GM23338 (cell line): ENCODE data around the gene COL4A6. TPM values are rescaled to one million over a fixed set of nuclear protein-coding genes. Genes with fewer than 3 reads are reported as not detected.
A peak's percentile ranks its signal among the peaks of the same experiment; 100 is the strongest.

Source experiments
- ATAC-seq: fragments of 200-7000 bp; cut with Tn5 transposase; 3 replicates; pipeline ENCODE4 v1.9.1; 2020
- DNase-seq: peaks from one replicate; pipeline ENCODE4 v3.0.0-alpha.2; 2015; ENCODE audit warnings: low spot score
- H2AFZ ChIP-seq: fragments of 200-600 bp; sonication (generic); 2 replicates; pipeline ENCODE4 v1.8.0; 2016; ENCODE audit warnings: antibody characterized with exemption, mild to moderate bottlenecking, moderate library complexity
- H3F3A ChIP-seq: fragments of 200-600 bp; sonication (generic); replicated peaks from 2 replicates; pipeline ENCODE4 v1.8.0; 2017; ENCODE audit warnings: antibody characterized with exemption, mixed run types, low read depth
- H3K27ac ChIP-seq: fragments of 200-600 bp; sonication (generic); 2 replicates; pipeline ENCODE4 v1.6.1; 2016; ENCODE audit warnings: low read depth
- H3K27me3 ChIP-seq: fragments of 200-600 bp; sonication (generic); 2 replicates; pipeline ENCODE4 v1.8.0; 2016; ENCODE audit warnings: mild to moderate bottlenecking, mixed run types, moderate library complexity; ENCODE audit not compliant: insufficient read depth
- H3K36me3 ChIP-seq: fragments of 200-600 bp; sonication (generic); 2 replicates; pipeline ENCODE4 v1.8.0; 2016; ENCODE audit warnings: mild to moderate bottlenecking; ENCODE audit not compliant: insufficient read depth
- H3K4me1 ChIP-seq: fragments of 200-600 bp; sonication (generic); 2 replicates; pipeline ENCODE4 v1.8.0; 2016; ENCODE audit warnings: mild to moderate bottlenecking, moderate library complexity; ENCODE audit not compliant: insufficient read depth
- H3K4me2 ChIP-seq: fragments of 200-600 bp; sonication (generic); 2 replicates; pipeline ENCODE4 v1.7.1; 2017; ENCODE audit warnings: mixed run types
- H3K4me3 ChIP-seq: fragments of 200-600 bp; sonication (generic); 2 replicates; pipeline ENCODE4 v1.6.1; 2016; ENCODE audit warnings: mixed run types
- H3K79me2 ChIP-seq: fragments of 200-600 bp; sonication (generic); replicated peaks from 2 replicates; pipeline ENCODE4 v1.8.0; 2017; ENCODE audit warnings: mild to moderate bottlenecking; ENCODE audit not compliant: insufficient read depth
- H3K9me2 ChIP-seq: fragments of 200-600 bp; sonication (generic); 2 replicates; pipeline ENCODE4 v1.8.0; 2017; ENCODE audit not compliant: insufficient read depth
- H4K20me1 ChIP-seq: fragments of 200-600 bp; sonication (generic); replicated peaks from 2 replicates; pipeline ENCODE4 v1.8.0; 2017; ENCODE audit warnings: mild to moderate bottlenecking; ENCODE audit not compliant: insufficient read depth
- H3K27ac Mint-ChIP-seq: 2 replicates; pipeline ENCODE4 v1.8.0; 2020; ENCODE audit warnings: inconsistent platforms, mild to moderate bottlenecking, moderate library complexity, mixed read lengths
- H3K27me3 Mint-ChIP-seq: 3 replicates; pipeline ENCODE4 v1.8.0; 2022; ENCODE audit warnings: low read depth, mild to moderate bottlenecking, moderate library complexity, mixed read lengths, inconsistent platforms; ENCODE audit not compliant: insufficient read depth, poor library complexity
- H3K36me3 Mint-ChIP-seq: 3 replicates; pipeline ENCODE4 v1.8.0; 2021; ENCODE audit warnings: low read depth, mild to moderate bottlenecking, inconsistent platforms, moderate library complexity, mixed read lengths
- H3K4me1 Mint-ChIP-seq: 3 replicates; pipeline ENCODE4 v1.8.0; 2020; ENCODE audit warnings: mild to moderate bottlenecking, inconsistent platforms, mixed read lengths
- H3K4me3 Mint-ChIP-seq: 3 replicates; pipeline ENCODE4 v1.8.0; 2021; ENCODE audit warnings: moderate library complexity, mild to moderate bottlenecking, inconsistent platforms, mixed read lengths
- H3K9me3 Mint-ChIP-seq: 3 replicates; pipeline ENCODE4 v1.8.0; 2020; ENCODE audit warnings: moderate library complexity, mild to moderate bottlenecking, inconsistent platforms, mixed read lengths
- CREB1 ChIP-seq: fragments of 250-450 bp; sonication (Bioruptor Pico); IDR thresholded peaks from 2 replicates; pipeline ENCODE4 v1.5.0; 2020; ENCODE audit warnings: low read depth, mild to moderate bottlenecking, moderate library complexity
- EZH2 ChIP-seq: fragments of 200-600 bp; sonication (generic); IDR thresholded peaks from one replicate; pipeline ENCODE4 v1.8.0; 2017; ENCODE audit warnings: antibody characterized with exemption, mild to moderate bottlenecking, low read depth; ENCODE audit not compliant: unreplicated experiment
- EZH2phosphoT487 ChIP-seq: fragments of 200-600 bp; sonication (generic); IDR thresholded peaks from one replicate; pipeline ENCODE4 v1.8.1; 2018; ENCODE audit warnings: antibody characterized with exemption; ENCODE audit not compliant: unreplicated experiment
- JUNB ChIP-seq: IDR thresholded peaks from one replicate; pipeline ENCODE4 v1.6.1; 2016; ENCODE audit warnings: antibody characterized with exemption; ENCODE audit not compliant: unreplicated experiment
- NANOG ChIP-seq: IDR thresholded peaks from 2 replicates; pipeline ENCODE4 v1.6.1; 2016; ENCODE audit warnings: antibody characterized with exemption, borderline replicate concordance
- POLR2AphosphoS5 ChIP-seq: IDR thresholded peaks from 2 replicates; pipeline ENCODE4 v1.6.1; 2016; ENCODE audit warnings: antibody characterized with exemption, low read depth
- STAT1 ChIP-seq: IDR thresholded peaks from one replicate; pipeline ENCODE4 v1.6.1; 2016; ENCODE audit warnings: antibody characterized with exemption; ENCODE audit not compliant: unreplicated experiment
- ZNF114 ChIP-seq: fragments of 250-450 bp; sonication (Bioruptor Pico); IDR thresholded peaks from 2 replicates; pipeline ENCODE4 v1.5.0; 2020; ENCODE audit warnings: mild to moderate bottlenecking, moderate library complexity
- ZNF331 ChIP-seq: fragments of 250-450 bp; sonication (Bioruptor Pico); IDR thresholded peaks from 2 replicates; pipeline ENCODE4 v1.5.0; 2020; ENCODE audit warnings: low read depth, mild to moderate bottlenecking, moderate library complexity
- polyA plus RNA-seq: library from polyadenylated mRNA; unstranded; fragments of >200 nt; fragmentation: Nextera tagmentation; extraction: Ambion mirVana; gene quantifications from 2 replicates; pipeline ENCODE4 v1.2.1, GENCODE V29; 2016
- total RNA-seq: library from RNA; depleted of rRNA; stranded (reverse); fragments of >200 nt; shearing (Covaris generic); gene quantifications from 2 replicates; pipeline ENCODE4 v1.2.3, GENCODE V29; 2014
- TF ChIP-seq, protein P1 (sequence below), 2 experiments: fragments of 200-600 bp in 1 of 2; sonication (generic) in 1 of 2; conservative IDR thresholded peaks; 2 replicates each; pipeline versions ENCODE4 v1.5.1 to v1.6.1; 2016 to 2017; ENCODE audit warnings: antibody characterized with exemption in 2 of 2, low read depth in 2 of 2, mild to moderate bottlenecking in 2 of 2, moderate library complexity in 1 of 2
- TF ChIP-seq, protein P2 (sequence below): fragments of 250-450 bp; sonication (Bioruptor Pico); IDR thresholded peaks from 2 replicates; pipeline ENCODE4 v1.5.0; 2020; ENCODE audit warnings: mild to moderate bottlenecking, moderate library complexity
- TF ChIP-seq, protein P3 (sequence below): IDR thresholded peaks from 2 replicates; pipeline ENCODE4 v1.6.1; 2016; ENCODE audit warnings: antibody characterized with exemption
- TF ChIP-seq, protein P4 (sequence below): IDR thresholded peaks from one replicate; pipeline ENCODE4 v1.6.1; 2018; ENCODE audit warnings: antibody characterized with exemption; ENCODE audit not compliant: unreplicated experiment

COL4A6 gene
- total and polyA plus RNA-seq, 2 experiments from 2014 or later, result 4.1 to 15.2 TPM

DNA sequence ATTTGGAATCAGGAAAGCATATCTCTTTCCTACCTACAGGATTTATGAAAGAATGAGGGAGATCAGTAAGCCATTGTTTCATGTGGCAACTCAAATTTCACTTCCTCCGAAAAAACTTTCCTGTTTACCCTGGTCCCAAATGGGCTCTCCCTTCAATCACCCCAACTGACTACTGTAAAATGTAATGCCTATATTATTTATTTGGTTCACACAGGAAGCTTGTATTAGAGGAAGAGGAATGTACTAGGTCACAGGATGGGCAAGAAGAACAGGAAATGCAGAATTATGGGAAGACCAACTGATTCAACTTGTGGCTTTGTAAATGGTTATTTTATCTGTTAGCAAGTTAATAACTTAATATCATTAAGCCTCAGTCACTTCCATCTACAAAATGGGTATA lies 23.1 kb downstream of the COL4A6 start:
- no peaks in the 10 kb centered on the region for H3K79me2 ChIP-seq
- H3F3A ChIP-seq, result no peaks in the 10 kb centered on the region
- H3K9me2 ChIP-seq, result no peaks in the 10 kb centered on the region
- H3K27me3 Mint-ChIP-seq, result no peaks in the 10 kb centered on the region
- no peaks in the 10 kb centered on the region for H3K27me3 ChIP-seq
- no peaks in the 10 kb centered on the region for H4K20me1 ChIP-seq
- H3K36me3 ChIP-seq, result no peaks in the 10 kb centered on the region
- H3K4me3 Mint-ChIP-seq, result no peak overlapping the region
- ATAC-seq (no peak), DNase-seq (no peak)
- H3K27ac Mint-ChIP-seq, result peak overlapping the region; percentile 80
- peaks cover 40% of the 10 kb centered on the region for H3K4me1 ChIP-seq
- H3K36me3 Mint-ChIP-seq, result no peaks in the 10 kb centered on the region
- no peak overlapping the region for H3K4me2 ChIP-seq
- peaks cover 49% of the 10 kb centered on the region for H3K4me1 Mint-ChIP-seq
- H3K9me3 Mint-ChIP-seq, result no peaks in the 10 kb centered on the region
- no peak overlapping the region for H3K27ac ChIP-seq
- TF ChIP-seq NANOG (no peak), CREB1 (no peak), ZNF114 (CRISPR knock-in tag) (no peak), JUNB (no peak), EZH2phosphoT487 (no peak), ZNF331 (CRISPR knock-in tag) (no peak), POLR2AphosphoS5 (no peak), STAT1 (no peak), EZH2 (no peak)
- TF ChIP-seq, protein P1, sequence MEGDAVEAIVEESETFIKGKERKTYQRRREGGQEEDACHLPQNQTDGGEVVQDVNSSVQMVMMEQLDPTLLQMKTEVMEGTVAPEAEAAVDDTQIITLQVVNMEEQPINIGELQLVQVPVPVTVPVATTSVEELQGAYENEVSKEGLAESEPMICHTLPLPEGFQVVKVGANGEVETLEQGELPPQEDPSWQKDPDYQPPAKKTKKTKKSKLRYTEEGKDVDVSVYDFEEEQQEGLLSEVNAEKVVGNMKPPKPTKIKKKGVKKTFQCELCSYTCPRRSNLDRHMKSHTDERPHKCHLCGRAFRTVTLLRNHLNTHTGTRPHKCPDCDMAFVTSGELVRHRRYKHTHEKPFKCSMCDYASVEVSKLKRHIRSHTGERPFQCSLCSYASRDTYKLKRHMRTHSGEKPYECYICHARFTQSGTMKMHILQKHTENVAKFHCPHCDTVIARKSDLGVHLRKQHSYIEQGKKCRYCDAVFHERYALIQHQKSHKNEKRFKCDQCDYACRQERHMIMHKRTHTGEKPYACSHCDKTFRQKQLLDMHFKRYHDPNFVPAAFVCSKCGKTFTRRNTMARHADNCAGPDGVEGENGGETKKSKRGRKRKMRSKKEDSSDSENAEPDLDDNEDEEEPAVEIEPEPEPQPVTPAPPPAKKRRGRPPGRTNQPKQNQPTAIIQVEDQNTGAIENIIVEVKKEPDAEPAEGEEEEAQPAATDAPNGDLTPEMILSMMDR (conservative IDR thresholded peaks at IDR 0.05; ENCODE audit: low read depth in 2 of 2), result no peak
- TF ChIP-seq, protein P2, sequence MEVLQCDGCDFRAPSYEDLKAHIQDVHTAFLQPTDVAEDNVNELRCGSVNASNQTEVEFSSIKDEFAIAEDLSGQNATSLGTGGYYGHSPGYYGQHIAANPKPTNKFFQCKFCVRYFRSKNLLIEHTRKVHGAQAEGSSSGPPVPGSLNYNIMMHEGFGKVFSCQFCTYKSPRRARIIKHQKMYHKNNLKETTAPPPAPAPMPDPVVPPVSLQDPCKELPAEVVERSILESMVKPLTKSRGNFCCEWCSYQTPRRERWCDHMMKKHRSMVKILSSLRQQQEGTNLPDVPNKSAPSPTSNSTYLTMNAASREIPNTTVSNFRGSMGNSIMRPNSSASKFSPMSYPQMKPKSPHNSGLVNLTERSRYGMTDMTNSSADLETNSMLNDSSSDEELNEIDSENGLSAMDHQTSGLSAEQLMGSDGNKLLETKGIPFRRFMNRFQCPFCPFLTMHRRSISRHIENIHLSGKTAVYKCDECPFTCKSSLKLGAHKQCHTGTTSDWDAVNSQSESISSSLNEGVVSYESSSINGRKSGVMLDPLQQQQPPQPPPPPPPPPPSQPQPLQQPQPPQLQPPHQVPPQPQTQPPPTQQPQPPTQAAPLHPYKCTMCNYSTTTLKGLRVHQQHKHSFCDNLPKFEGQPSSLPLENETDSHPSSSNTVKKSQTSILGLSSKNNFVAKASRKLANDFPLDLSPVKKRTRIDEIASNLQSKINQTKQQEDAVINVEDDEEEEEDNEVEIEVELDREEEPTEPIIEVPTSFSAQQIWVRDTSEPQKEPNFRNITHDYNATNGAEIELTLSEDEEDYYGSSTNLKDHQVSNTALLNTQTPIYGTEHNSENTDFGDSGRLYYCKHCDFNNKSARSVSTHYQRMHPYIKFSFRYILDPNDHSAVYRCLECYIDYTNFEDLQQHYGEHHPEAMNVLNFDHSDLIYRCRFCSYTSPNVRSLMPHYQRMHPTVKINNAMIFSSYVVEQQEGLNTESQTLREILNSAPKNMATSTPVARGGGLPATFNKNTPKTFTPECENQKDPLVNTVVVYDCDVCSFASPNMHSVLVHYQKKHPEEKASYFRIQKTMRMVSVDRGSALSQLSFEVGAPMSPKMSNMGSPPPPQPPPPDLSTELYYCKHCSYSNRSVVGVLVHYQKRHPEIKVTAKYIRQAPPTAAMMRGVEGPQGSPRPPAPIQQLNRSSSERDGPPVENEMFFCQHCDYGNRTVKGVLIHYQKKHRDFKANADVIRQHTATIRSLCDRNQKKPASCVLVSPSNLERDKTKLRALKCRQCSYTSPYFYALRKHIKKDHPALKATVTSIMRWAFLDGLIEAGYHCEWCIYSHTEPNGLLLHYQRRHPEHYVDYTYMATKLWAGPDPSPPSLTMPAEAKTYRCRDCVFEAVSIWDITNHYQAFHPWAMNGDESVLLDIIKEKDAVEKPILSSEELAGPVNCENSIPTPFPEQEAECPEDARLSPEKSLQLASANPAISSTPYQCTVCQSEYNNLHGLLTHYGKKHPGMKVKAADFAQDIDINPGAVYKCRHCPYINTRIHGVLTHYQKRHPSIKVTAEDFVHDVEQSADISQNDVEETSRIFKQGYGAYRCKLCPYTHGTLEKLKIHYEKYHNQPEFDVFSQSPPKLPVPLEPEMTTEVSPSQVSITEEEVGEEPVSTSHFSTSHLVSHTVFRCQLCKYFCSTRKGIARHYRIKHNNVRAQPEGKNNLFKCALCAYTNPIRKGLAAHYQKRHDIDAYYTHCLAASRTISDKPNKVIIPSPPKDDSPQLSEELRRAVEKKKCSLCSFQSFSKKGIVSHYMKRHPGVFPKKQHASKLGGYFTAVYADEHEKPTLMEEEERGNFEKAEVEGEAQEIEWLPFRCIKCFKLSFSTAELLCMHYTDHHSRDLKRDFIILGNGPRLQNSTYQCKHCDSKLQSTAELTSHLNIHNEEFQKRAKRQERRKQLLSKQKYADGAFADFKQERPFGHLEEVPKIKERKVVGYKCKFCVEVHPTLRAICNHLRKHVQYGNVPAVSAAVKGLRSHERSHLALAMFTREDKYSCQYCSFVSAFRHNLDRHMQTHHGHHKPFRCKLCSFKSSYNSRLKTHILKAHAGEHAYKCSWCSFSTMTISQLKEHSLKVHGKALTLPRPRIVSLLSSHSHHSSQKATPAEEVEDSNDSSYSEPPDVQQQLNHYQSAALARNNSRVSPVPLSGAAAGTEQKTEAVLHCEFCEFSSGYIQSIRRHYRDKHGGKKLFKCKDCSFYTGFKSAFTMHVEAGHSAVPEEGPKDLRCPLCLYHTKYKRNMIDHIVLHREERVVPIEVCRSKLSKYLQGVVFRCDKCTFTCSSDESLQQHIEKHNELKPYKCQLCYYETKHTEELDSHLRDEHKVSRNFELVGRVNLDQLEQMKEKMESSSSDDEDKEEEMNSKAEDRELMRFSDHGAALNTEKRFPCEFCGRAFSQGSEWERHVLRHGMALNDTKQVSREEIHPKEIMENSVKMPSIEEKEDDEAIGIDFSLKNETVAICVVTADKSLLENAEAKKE (CRISPR knock-in tag), result no peak
- TF ChIP-seq, protein P3, sequence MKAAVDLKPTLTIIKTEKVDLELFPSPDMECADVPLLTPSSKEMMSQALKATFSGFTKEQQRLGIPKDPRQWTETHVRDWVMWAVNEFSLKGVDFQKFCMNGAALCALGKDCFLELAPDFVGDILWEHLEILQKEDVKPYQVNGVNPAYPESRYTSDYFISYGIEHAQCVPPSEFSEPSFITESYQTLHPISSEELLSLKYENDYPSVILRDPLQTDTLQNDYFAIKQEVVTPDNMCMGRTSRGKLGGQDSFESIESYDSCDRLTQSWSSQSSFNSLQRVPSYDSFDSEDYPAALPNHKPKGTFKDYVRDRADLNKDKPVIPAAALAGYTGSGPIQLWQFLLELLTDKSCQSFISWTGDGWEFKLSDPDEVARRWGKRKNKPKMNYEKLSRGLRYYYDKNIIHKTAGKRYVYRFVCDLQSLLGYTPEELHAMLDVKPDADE, result no peak
- TF ChIP-seq, protein P4, sequence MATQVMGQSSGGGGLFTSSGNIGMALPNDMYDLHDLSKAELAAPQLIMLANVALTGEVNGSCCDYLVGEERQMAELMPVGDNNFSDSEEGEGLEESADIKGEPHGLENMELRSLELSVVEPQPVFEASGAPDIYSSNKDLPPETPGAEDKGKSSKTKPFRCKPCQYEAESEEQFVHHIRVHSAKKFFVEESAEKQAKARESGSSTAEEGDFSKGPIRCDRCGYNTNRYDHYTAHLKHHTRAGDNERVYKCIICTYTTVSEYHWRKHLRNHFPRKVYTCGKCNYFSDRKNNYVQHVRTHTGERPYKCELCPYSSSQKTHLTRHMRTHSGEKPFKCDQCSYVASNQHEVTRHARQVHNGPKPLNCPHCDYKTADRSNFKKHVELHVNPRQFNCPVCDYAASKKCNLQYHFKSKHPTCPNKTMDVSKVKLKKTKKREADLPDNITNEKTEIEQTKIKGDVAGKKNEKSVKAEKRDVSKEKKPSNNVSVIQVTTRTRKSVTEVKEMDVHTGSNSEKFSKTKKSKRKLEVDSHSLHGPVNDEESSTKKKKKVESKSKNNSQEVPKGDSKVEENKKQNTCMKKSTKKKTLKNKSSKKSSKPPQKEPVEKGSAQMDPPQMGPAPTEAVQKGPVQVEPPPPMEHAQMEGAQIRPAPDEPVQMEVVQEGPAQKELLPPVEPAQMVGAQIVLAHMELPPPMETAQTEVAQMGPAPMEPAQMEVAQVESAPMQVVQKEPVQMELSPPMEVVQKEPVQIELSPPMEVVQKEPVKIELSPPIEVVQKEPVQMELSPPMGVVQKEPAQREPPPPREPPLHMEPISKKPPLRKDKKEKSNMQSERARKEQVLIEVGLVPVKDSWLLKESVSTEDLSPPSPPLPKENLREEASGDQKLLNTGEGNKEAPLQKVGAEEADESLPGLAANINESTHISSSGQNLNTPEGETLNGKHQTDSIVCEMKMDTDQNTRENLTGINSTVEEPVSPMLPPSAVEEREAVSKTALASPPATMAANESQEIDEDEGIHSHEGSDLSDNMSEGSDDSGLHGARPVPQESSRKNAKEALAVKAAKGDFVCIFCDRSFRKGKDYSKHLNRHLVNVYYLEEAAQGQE, result no peak
- H3K4me3 ChIP-seq, result no peak overlapping the region
- no peak overlapping the region for H2AFZ ChIP-seq
